NCI-H748 treated with DMSO at 0.1 percent for 48 hours (cell line): ENCODE data around the gene CACNA1D.
A peak's percentile ranks its signal among the peaks of the same experiment; 100 is the strongest.

Source experiments
- DNase-seq: peaks from one replicate; lab custom pipeline; 2025; lab: John Stamatoyannopoulos, UW

Gene CACNA1D

DNA sequence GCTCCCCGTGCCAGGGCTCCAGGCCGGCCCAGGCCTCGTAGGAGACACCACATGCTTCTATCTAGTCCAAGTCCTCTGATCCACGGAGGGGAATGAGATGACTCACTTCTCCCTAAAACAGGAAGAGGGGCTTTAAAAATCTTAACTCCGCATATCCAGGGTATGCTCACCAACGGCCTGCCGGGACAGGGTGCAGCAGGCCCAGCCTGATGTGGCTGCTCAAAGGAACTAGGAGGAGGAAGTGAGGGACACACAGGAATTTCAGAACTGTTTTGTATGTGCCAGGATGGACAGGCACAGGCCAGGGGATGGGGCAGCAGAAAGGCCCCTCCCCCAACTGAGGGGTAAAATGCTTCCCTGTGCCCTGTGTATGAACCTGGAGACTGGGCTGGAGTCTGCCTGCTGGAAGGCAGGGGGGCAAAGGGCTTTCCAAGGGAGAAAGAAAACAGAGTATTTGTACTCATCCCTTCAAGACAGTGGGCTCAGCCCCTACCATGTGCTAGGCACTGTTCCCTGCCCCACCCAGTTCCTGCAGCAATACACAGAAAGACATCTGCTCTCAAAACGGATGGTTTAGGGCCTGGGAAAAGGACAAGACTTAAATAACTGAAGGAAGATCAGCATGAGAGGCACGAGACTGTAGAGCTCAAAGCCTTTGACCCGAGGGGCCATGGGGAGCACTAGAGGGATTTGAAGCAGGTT, 329.7 kb downstream of the CACNA1D start:
- DNase-seq: no peak

DNA sequence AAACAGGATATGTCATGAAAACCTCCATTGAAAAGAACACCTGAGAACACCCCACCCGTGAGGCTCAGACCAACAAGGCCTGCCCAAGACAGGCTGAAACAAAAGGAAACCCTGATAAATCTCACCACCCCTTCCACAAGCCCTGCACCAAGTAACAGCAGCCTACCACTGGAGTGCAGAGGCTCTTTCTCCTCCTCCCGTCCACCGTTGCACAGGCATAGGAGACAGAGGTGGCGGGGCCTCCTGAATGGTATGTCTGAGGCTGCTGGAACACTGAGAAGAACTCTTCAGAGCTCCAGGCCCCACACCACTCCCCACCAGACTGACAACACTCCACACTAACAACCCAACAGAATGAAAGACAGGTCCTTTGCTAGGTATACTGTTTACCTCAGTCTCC, 330.4 kb downstream of the CACNA1D start:
- no peak for DNase-seq

DNA sequence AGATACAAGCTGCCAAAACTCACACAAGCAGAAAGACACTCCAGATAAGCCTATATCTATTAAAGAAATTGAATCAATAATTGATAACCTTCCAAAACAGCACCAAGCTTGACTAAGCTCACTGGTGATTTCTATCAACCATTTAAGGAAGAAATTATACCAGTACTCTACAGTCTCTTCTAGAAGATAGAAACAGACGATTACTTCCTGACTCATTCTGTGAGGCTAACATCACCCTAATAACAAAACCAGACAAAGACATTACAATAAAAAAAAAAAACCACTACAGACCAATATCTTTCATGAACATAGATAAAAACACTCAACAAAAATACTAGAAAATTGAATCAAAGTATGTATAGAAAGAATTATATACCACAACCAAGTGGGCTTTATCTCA, 331.6 kb downstream of the CACNA1D start:
- no peak for DNase-seq

DNA sequence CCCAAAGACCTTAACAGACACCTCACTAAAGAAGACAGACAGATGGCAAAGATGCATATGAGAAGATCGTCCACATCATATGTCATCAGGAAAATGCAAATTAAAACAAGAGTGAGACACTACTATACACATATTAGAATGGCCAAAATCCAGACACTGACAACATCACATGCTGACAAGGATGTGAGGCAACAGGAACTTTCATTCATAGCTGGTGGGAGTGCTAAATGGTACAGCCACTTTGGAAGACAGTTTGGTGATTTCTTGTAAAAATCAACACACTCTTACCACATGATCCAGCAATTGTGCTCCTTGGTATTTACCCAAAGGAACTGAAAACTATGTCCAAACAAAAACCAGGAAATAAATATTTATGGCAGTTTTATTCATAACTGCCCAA, 334.2 kb downstream of the CACNA1D start:
- no peak for DNase-seq

DNA sequence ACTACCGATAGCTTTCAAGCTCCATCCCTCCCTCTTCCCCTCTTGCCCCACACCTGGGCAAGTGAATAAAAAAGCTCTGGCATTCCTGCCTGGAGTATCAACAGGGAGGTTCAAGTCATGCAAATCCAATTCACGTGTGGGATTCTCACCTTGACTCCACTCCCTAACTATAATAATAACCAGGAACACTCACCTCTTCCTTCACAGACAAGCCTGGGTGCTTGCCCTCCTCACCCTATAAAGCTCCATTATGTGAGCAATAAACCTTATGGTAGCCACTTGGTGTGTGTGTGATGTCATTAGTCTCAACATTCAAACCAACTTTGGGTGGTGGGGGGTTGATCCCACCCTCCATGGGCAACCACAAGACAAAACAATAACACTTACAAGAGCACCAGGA, 335.2 kb downstream of the CACNA1D start:
- DNase-seq: no peak

DNA sequence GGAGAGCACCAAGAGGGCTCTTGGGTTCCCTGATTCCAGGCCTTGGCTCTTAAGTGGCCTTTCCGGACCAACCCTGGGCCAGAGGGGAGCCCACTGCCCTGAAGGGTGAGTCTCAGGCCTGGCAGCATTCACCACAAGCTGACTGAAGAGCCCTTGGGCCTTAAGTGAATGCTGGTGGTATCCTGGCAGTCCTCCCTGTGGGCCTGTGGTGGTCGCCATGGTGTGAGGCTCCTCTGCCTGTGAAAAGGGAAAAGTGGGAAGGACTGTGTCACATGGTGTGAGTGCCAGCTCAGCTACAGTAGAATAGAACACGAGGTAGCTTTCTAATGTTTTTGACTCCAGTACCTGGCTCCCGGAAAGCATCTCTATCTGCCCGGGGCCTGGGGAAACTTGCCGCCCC, 336.5 kb downstream of the CACNA1D start:
- no peak for DNase-seq

DNA sequence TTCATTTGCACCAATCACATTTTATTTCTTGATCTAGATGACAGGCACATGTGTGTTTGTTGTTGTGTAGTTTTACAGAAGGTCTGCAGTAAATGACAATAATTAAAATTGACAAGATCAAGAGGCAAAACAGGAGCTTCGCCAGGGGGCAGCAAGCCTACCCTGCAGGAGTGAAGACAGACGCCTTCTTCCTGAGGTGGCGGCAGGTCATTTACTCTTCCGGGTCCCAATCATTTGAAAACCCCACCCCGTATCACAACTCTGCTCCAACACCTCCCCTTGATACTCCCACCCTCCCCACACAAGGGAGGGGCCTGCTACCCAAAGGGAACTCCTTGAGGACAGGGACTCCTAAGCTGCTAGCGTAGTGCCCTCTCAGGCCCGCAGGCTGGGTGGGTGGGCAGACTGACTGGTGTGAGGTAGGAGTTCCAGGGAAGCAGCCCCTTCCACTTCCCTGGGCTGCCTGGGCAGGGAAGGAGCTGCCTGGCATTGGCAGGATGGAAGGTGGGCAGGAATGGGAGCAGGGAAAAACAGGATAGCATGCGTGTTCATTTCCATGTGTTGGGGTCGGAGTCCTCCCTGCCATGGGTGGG, 338.7 kb downstream of the CACNA1D start:
- DNase-seq: no peak

DNA sequence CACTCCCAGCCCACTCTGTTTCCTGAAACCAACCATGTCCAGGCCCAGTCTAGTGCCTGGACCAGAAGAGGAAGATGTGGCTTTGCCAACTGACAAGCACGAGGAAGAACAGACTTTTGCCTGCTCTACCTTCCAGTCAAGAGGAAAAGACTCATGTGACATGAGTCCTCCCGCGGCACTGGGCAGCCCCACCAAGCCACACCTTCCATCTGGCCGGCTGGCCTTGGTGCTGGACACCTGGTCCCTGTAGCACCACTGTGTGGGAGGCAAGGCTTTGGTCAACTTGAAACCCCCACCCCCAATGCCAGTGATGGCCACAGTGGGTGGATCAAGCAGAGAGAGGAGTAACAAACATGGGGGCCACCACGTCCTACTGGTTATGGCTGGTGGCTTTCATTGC, 339.3 kb downstream of the CACNA1D start:
- no peak for DNase-seq

DNA sequence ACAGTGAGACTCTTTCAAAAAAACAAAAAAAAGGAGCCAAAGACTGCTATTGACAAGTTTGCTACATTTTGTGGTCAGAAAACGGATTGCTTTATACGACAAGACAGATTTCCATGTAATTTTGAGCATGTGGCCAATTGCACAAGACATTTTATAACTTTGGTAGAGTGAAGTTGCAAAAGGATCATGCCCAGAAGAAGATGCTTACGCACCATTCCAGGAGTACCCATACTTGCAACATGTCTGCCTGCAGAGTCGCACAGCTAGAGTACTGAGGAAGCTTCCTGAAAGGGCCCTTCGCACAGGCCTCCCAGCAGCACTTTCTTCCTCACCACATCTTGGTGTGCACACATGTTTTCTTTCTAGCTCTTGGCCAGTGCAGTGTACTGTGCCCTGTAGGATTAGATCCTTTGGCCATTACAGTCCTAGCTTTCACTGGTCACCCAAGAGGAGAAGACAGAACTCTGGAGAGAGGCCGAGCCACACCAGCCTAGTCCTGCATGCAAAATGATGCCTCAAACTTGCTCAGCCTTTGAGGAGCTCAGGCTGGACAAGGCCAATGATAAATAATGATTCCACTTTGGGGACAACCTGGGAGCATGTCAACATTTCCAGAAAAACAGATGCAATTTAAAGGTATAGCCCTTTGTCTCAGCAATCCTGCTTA, 340.2 kb downstream of the CACNA1D start:
- no peak for DNase-seq

DNA sequence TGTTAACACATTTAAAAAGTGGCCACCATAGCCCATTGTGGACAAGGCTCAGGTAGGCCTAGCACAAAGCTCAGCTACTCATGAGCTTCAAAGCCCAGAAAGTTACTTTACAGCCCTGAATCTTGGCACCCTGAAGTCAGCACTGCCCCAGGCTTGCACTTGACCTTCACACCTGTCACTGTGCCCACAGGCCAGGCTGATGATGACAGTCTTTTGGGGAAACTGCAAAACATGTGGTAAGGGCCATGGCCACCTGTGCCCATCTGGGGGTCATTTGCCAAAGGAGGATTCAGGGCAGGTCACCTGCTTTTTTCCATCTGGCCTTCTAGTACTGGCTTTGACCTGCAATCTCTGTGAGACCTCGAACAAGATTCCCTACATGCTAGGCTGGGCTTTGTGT, 340.8 kb downstream of the CACNA1D start:
- DNase-seq: no peak

DNA sequence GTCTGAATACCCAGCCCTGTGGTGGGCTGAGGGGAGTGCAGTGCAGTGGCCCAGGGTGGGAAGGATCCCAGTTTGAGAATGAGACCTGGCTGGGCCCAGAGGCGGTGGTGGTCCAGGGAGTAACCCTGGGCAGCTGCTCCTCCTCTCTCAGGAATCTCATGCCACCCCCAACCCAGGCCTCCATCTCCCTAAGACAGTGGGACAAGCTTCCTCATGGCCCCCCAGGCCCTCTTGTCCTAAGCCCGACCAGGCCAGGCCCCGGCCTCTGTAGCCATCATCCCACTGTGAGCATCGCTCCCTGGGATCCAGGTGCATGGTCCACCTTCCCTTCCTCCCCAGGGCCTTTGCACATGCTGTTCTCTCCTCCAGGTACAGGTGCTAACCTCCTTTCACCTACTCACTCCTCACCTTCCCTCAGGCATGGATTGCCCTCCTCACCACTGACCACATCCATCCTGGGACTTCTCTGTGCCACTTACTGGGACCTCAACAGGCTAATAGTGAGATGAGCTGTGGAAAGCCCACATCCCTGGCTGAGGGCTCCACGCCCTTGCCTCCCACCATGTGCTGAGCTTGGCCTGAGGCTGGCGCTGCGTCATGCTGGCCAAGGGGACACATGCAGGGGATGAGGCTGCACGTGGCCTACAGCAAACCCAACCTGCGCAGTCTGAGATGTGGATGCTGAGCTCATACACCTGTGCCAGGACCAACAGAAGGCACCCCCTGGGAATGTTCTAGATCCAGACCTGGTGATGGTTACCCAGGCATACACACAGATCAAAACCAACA, 341.9 kb downstream of the CACNA1D start:
- no peak for DNase-seq

DNA sequence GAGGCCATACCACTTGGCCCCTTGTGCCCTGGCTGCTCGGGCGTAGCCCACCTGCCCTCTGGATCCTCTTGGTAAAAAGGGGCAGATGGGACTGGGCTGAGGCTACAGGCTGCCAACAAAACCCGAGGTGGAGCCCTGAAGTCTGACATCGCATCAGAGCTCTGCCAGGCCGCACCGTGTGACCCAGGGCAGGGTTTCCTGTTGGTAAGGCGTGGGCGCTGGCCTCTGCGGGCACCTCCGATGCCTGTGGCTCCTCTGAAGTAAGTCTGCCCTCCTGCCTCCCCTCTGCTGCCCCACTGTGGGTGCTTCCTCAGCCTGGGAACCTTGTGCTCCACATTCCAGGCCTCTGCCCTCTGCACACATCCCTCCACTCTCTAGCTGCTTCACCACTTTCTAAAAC, 342.9 kb downstream of the CACNA1D start:
- DNase-seq: no peak

DNA sequence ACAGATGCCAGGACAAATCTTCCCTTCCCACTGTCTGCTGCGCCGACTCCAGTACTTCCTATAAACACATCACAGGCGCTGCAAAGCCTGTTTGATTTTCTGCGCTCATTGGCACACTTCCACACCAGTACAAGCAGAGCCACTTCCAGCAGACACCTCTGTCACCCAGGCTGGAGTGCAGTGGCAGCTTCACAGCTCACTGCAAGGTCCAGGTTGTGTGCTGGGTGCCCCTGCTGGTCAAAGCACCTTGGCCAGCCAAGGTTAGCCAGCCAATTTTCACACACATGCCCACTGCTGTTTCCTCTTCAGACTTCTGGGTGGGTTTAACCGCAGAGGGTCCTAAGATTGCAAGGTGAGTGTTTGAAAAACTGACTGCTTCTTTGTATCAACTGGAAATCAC, 346.9 kb downstream of the CACNA1D start:
- DNase-seq: no peak

DNA sequence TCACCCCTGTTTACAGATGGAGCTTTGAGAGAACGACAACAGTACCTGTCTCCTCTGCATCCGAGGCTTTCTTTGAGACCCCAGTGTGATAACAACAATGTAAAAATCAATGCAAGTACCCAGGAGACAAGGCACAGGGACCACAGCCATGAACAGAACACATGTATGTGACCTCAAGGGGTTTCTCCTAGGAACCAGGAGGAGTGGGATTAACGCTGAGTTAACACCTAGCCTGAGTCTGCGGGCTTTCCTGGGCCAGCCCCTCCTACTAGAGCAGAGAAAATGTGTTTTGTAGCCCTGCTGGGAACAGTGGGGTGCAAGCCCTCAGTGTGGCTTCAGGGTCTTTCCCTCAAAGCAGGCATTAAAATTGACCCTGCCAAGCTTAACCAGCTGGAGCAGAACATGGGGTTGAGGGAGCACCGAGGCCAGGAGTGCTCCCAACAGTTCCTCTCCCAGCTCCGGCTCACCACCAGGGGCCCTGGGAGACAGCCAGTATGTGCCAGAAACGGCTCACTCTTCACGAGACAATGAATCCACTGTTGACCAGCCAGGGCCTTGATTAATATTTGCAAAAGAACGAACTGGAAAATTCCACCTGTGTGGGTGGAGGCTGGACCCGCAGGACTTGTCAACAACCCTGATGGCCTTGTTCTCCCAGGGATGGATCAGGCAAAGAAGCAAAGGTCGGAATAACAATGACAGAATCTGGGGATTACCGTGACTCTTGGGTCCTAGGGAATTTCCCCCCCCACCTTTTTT, 348.2 kb downstream of the CACNA1D start:
- peak; percentile 57 for DNase-seq

DNA sequence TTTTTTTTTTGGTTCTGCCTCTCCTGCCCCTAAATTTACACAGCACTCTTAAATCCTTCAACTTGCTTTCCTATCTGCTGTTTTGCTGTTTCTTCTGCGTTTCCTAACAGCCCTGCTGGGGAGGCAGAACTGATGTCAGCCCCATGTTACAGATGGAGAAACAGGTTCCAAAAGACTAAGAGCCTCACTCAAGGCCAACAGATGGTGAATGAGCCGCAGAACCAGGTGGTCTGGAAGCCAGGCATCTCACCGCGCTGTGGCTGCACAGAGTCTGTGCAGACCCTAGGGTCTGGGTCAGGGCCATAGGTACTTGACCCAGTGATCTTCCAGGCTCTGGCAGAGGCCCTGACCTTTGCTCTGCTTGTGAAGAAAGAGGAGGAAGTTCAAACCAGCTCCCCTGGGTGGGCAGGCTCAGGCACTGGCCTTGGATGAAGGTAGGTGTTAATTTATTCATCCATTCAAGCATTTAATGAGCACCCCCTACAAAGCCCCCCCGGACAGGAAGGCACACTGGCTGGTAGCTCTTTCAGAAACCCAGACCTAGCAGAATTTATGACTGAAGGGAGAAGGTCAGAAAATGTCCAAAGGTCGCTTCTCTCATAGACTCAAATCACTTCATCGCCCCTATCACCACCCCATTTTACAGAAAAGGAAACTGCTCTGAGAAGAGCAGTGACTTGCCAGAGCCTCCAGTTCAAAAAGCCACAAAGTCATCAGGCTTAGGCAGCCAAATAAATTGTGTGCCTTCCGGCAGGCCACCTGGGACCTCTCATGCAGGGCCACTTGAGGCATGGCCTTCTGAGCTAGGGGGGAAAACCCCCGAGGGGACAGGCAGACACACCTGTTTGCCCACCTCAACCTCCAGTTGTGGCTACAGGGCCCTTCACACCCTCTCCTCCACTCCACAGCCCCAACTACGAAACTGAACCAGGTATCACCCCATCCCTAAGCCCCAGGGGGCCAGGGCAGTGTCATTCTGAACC, 349.1 kb downstream of the CACNA1D start:
- no peak for DNase-seq

DNA sequence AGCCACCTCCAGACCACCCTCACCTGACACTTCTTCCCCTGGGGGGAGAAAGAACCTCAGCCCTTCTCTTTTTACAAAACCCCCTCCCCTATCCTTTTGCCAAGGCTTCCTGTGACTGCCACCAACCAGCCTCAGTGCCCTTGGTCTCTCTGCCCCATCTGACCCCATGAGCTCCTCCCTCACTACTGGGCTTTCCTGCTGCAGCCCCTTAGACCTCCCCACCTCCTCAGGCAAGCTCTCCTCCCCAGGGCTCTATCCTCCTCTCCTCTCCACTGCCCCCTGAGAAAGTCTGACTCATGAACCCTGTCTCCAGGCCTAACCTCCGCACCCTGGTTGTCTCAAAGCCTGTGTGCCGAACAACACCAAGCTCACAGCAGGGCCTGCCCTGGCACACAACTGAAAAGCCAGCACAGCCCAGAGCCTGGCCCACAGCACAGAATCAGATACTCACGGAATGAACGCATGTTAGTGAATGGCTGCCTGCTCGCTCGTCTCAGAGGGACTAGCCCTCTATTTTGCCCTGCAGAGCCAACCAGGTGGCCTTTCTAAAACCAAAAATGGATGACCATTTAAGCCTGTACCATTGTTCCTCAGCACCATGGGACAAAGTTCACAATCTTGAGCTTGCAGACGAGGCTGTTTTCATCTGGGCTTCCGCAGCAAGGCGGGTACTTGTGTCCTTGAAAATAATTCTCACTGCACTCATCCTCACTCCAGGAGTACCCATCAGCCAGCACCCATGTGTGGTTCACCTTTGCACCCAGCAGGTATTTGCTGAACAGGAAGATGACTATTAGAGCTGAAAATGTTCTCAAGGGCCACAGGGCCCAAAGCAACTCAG, 350.1 kb downstream of the CACNA1D start:
- DNase-seq: no peak

DNA sequence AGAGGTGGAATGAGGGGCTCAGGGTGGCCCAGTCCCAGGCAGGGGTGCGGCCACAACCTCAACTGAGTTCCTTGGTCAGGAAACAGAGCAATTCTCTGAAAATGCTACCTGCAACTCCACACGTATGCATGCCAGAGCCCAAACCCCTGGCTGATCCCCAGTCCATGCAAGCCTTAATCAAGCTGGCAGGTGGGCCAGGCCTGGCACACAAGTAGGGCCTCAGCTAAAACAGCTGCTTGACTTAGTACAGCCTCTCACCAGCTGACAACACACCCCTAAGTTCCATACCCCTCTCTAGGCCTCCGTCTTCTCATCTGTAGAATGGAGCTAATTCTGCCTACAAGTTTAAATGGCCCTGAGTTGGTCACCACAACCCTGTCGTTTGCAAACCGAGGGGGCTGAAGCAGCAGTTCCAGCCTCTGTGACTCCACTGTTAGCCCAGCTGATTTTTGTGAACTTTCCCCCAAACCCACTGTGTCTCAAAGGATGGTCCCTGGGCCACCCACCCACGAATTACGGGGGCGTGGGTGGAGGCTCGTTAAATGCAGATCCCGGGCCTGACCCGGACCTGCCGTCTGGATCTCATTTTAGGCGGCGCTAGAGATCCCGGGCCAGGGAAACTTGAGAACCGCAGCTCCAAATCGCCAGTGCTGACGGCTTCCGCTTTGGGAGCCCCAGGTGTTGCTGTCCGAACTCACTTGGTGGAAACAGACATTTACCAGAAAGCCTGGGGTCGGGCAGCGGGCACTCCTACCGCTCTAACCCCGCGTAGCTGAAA, 350.9 kb downstream of the CACNA1D start:
- no peak for DNase-seq

DNA sequence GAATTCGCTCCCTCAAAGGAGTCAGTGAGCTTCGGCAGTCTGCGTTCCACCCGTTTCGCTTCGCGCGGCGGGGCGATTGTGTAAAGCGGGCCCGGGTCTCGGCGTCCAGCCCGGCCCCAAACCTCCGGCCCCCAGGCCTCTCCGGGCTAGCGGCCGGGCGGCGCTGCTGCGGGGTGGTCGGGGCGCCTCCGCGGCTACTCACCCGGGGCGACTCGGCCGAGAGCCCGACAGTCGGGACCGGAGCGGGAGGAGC, 351.4 kb downstream of the CACNA1D start:
- no peak for DNase-seq

DNA sequence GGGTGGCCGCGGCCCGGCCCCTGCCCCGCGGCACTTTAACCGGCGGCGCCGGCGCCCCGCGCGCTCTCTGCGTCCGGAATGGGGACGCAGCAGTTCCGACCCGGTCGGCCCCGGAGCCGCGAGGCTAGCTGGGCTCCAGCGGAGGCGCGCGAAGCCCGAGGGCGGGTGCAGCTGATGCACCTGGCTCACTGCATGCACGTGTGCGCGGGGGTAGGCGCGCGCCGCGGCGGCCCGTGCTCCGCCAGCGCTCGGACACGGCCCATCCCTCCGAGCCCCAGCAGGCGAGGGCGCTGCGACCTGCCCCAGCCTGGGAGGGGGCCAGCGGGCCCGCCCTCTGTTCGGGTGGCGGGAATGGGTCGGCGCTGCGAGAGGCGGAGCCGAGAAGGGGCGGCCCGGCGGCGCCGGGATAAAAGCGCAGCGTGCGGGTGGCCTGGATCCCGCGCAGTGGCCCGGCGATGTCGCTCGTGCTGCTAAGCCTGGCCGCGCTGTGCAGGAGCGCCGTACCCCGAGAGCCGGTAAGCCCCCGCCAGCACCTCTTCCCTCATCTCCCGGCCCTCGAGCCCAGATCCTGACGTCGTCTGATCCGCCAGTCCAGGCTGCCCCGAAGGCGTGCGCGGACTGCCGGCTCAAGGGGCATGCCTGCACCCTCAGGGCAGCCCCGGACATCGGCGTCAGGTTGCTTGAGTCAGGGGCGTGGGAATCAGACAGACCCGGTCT, 351.9 kb downstream of the CACNA1D start, which contains the start of the genes CHDH and IL17RB:
TSS of gene CHDH (minus strand) at position 286 of the 717 bp plus-strand sequence. CDS start 22,411 bp downstream, outside the sequence.
TSS of gene IL17RB (plus strand) at position 435 of the 717 bp plus-strand sequence. CDS start at position 456, 21 bp downstream.
- DNase-seq: no peak
